ENCODE measurements around the gene MBOAT7.
A peak's percentile ranks its signal among the peaks of the same experiment; 100 is the strongest.
"Not testable (repeated sequence)": the region's sequence is repeated elsewhere in the genome, so short reads cannot be mapped to it uniquely, and the experiment has no call there.

The MBOAT7 gene
- long read RNA-seq, donor 1, transcript MBOAT7-201 (8 exons, 2,529 nt): major isoform, 13 of 4,276 reads
- long read RNA-seq, donor 1, partial matches to known transcripts: 2,534 of 4,276 reads
- long read RNA-seq, donor 1, other reads (novel, unspliced or antisense): 1,724 of 4,276 reads
- long read RNA-seq, donor 2, transcript MBOAT7-201 (8 exons, 2,529 nt): major isoform, 8 of 138 reads
- long read RNA-seq, donor 2, partial matches to known transcripts: 108 of 138 reads
- long read RNA-seq, donor 2, other reads (novel, unspliced or antisense): 15 of 138 reads
- long read RNA-seq, donor 3, transcript MBOAT7-201 (8 exons, 2,529 nt): major isoform, 11 of 1,570 reads
- long read RNA-seq, donor 3, partial matches to known transcripts: 1,078 of 1,570 reads
- long read RNA-seq, donor 3, other reads (novel, unspliced or antisense): 479 of 1,570 reads
- long read RNA-seq, donor 4, transcript MBOAT7-201 (8 exons, 2,529 nt): major isoform, 10 of 2,766 reads
- long read RNA-seq, donor 4, partial matches to known transcripts: 1,692 of 2,766 reads
- long read RNA-seq, donor 4, other reads (novel, unspliced or antisense): 1,057 of 2,766 reads
- long read RNA-seq, donor 5, transcript MBOAT7-212 (2 exons, 3,039 nt): minor isoform, 5 of 27 reads
- long read RNA-seq, donor 5, transcript MBOAT7-201 (8 exons, 2,529 nt): major isoform, 15 of 27 reads
- long read RNA-seq, donor 5, partial matches to known transcripts: 6 of 27 reads
- long read RNA-seq, donor 5, other reads (novel, unspliced or antisense): 0 of 27 reads
- long read RNA-seq, donor 6, transcript MBOAT7-201 (8 exons, 2,529 nt): major isoform, 11 of 2,049 reads
- long read RNA-seq, donor 6, transcript MBOAT7-212 (2 exons, 3,039 nt): minor isoform, 5 of 2,049 reads
- long read RNA-seq, donor 6, partial matches to known transcripts: 1,261 of 2,049 reads
- long read RNA-seq, donor 6, other reads (novel, unspliced or antisense): 767 of 2,049 reads
- long read RNA-seq, donor 7, transcript MBOAT7-201 (8 exons, 2,529 nt): major isoform, 14 of 266 reads
- long read RNA-seq, donor 7, transcript MBOAT7-212 (2 exons, 3,039 nt): minor isoform, 11 of 266 reads
- long read RNA-seq, donor 7, partial matches to known transcripts: 220 of 266 reads
- long read RNA-seq, donor 7, other reads (novel, unspliced or antisense): 12 of 266 reads
- long read RNA-seq, donor 8, transcript MBOAT7-201 (8 exons, 2,529 nt): major isoform, 11 of 2,688 reads
- long read RNA-seq, donor 8, partial matches to known transcripts: 1,721 of 2,688 reads
- long read RNA-seq, donor 8, other reads (novel, unspliced or antisense): 952 of 2,688 reads

GRCh38 chr19:54189145-54189734 lies at the start of gene MBOAT7:
TSS of gene MBOAT7 (minus strand) at chr19:54189580. CDS start at chr19:54188508, 1,072 bp downstream.
- peak; percentile 99 for DNase-seq

GRCh38 chr19:54233941-54234340 lies 44.6 kb upstream of the MBOAT7 start:
- DNase-seq: no peak

- DNase-seq: peak; percentile 61
Observed at GRCh38 chr19:54231077-54231931, 41.9 kb upstream of the MBOAT7 start.

- DNase-seq: no peak
Observed at GRCh38 chr19:54230031-54230430, 40.7 kb upstream of the MBOAT7 start.

GRCh38 chr19:54229146-54229545 lies 39.8 kb upstream of the MBOAT7 start:
- DNase-seq: no peak

GRCh38 chr19:54224619-54225018 lies 35.2 kb upstream of the MBOAT7 start:
- DNase-seq: not testable (repeated sequence)

- not testable (repeated sequence) for DNase-seq
Observed at GRCh38 chr19:54223937-54224281, 34.5 kb upstream of the MBOAT7 start.

- DNase-seq: not testable (repeated sequence)
Observed at GRCh38 chr19:54223277-54223936, 34.0 kb upstream of the MBOAT7 start.

- not testable (repeated sequence) for DNase-seq
Observed at GRCh38 chr19:54222474-54223276, 33.3 kb upstream of the MBOAT7 start, which contains the start of gene LILRB3. TSS of gene LILRB3 (minus strand) at chr19:54223007. CDS start at chr19:54222976, 31 bp downstream.

GRCh38 chr19:54221947-54222346 lies 32.6 kb upstream of the MBOAT7 start:
- not testable (repeated sequence) for DNase-seq

GRCh38 chr19:54219702-54220101 lies 30.3 kb upstream of the MBOAT7 start:
- DNase-seq: not testable (repeated sequence)

- DNase-seq: no peak
Observed at GRCh38 chr19:54218960-54219661, 29.7 kb upstream of the MBOAT7 start.

- no peak for DNase-seq
Observed at GRCh38 chr19:54218259-54218658, 28.9 kb upstream of the MBOAT7 start.

GRCh38 chr19:54217517-54218247 lies 28.3 kb upstream of the MBOAT7 start:
- not testable (repeated sequence) for DNase-seq

- no peak for DNase-seq
Observed at GRCh38 chr19:54216869-54217268, 27.5 kb upstream of the MBOAT7 start.

- DNase-seq: not testable (repeated sequence)
Observed at GRCh38 chr19:54214734-54215133, 25.4 kb upstream of the MBOAT7 start.

- not testable (repeated sequence) for DNase-seq
Observed at GRCh38 chr19:54214217-54214616, 24.8 kb upstream of the MBOAT7 start.

- DNase-seq: no peak
Observed at GRCh38 chr19:54211235-54211634, 21.9 kb upstream of the MBOAT7 start.
